ENCODE results near the gene ACAA2. TPM values are rescaled to one million over a fixed set of nuclear protein-coding genes. Genes with fewer than 3 reads are reported as not detected.

ACAA2 gene
- total RNA-seq (2022) = 77.1 and 79.9 TPM in 2 replicates
- percentile 82 among the genes with signal in this experiment for Bru-seq, nascent RNA
- BruChase-seq, experiment 1, labeled RNA remaining after a 6-hour chase = percentile 86 among the genes with signal in this experiment
- percentile 72 among the genes with signal in this experiment for BruChase-seq, experiment 2, labeled RNA remaining after a 2-hour chase
- long read RNA-seq, transcript ACAA2-201 (10 exons, 3,350 nt) = major isoform, 120 of 145 reads
- long read RNA-seq, partial matches to known transcripts = 5 of 145 reads
- long read RNA-seq, other reads (novel, unspliced or antisense) = 16 of 145 reads

- Mint-ChIP-seq H3K4me1 (ENCODE audit: low read depth, unreplicated experiment) (peaks cover 34% of the 10 kb centered on the region), H3K27me3 (ENCODE audit: unreplicated experiment) (no peaks in the 10 kb centered on the region), H3K4me3 (ENCODE audit: low read depth, unreplicated experiment) (peak within 1 kb of the TSS; percentile 74), H3K9me3 (ENCODE audit: low read depth, unreplicated experiment) (peaks cover 2% of the 10 kb centered on the region), H3K36me3 (ENCODE audit: insufficient read depth, unreplicated experiment) (peaks cover 28% of the 10 kb centered on the region), H3K27ac (ENCODE audit: unreplicated experiment) (peak within 1 kb of the TSS; percentile 79)
- intact Hi-C loops (cut with micrococcal nuclease; ENCODE audit: unreplicated experiment) = no loop called here
- DNase-seq = peak; percentile 89
- TF ChIP-seq CTCF (IDR thresholded peaks at IDR 0.05; ENCODE audit: unreplicated experiment) = no peak
- CTCF ChIA-PET = interaction anchor here (0.6 to 2.1 kb wide), 5 partner anchors 38 to 921 kb away, joined by 4 to 10 read pairs (median 4); no protein-coding TSS in a partner anchor
- no TSS peak for BruUV-seq (replicated peaks)
These were observed at the start of gene ACAA2 for GRCh38 chr18:49813319-49814146. TSS of gene ACAA2 (minus strand) at chr18:49813533. CDS start at chr18:49813484, 49 bp downstream.

GRCh38 chr18:49862656-49863385 lies 49.5 kb upstream of the ACAA2 start:
- Mint-ChIP-seq H3K9me3 (ENCODE audit: low read depth, unreplicated experiment) (no peaks in the 10 kb centered on the region), H3K4me3 (ENCODE audit: low read depth, unreplicated experiment) (no peak overlapping the region), H3K27me3 (ENCODE audit: unreplicated experiment) (no peaks in the 10 kb centered on the region), H3K4me1 (ENCODE audit: low read depth, unreplicated experiment) (peaks cover 28% of the 10 kb centered on the region), H3K36me3 (ENCODE audit: insufficient read depth, unreplicated experiment) (peaks cover 12% of the 10 kb centered on the region), H3K27ac (ENCODE audit: unreplicated experiment) (no peak overlapping the region)
- BruUV-seq (replicated peaks) = no TSS peak
- TF ChIP-seq CTCF (IDR thresholded peaks at IDR 0.05; ENCODE audit: unreplicated experiment) = no peak
- intact Hi-C loops (cut with micrococcal nuclease; ENCODE audit: unreplicated experiment) = no loop called here
- no peak for DNase-seq
- CTCF ChIA-PET = no interaction called here

GRCh38 chr18:49861659-49862058 lies 48.3 kb upstream of the ACAA2 start:
- Mint-ChIP-seq H3K9me3 (ENCODE audit: low read depth, unreplicated experiment) (no peaks in the 10 kb centered on the region), H3K27ac (ENCODE audit: unreplicated experiment) (no peak overlapping the region), H3K4me1 (ENCODE audit: low read depth, unreplicated experiment) (peaks cover 32% of the 10 kb centered on the region), H3K36me3 (ENCODE audit: insufficient read depth, unreplicated experiment) (peaks cover 12% of the 10 kb centered on the region), H3K4me3 (ENCODE audit: low read depth, unreplicated experiment) (no peak overlapping the region), H3K27me3 (ENCODE audit: unreplicated experiment) (no peaks in the 10 kb centered on the region)
- no TSS peak for BruUV-seq (replicated peaks)
- intact Hi-C loops (cut with micrococcal nuclease; ENCODE audit: unreplicated experiment) = no loop called here
- TF ChIP-seq CTCF (IDR thresholded peaks at IDR 0.05; ENCODE audit: unreplicated experiment) = peak; percentile 55
- DNase-seq = no peak
- CTCF ChIA-PET = interaction anchor here (0.6 to 1.6 kb wide), 4 partner anchors 35 to 302 kb away, joined by 3 to 4 read pairs (median 4); no protein-coding TSS in a partner anchor

- Mint-ChIP-seq H3K4me1 (ENCODE audit: low read depth, unreplicated experiment) (peaks cover 34% of the 10 kb centered on the region), H3K36me3 (ENCODE audit: insufficient read depth, unreplicated experiment) (peaks cover 12% of the 10 kb centered on the region), H3K27ac (ENCODE audit: unreplicated experiment) (peak overlapping the region; percentile 33), H3K9me3 (ENCODE audit: low read depth, unreplicated experiment) (no peaks in the 10 kb centered on the region), H3K4me3 (ENCODE audit: low read depth, unreplicated experiment) (no peak overlapping the region), H3K27me3 (ENCODE audit: unreplicated experiment) (no peaks in the 10 kb centered on the region)
- intact Hi-C loops (cut with micrococcal nuclease; ENCODE audit: unreplicated experiment) = loop anchor here (2.0 kb wide), 2 partner anchors 71 to 349 kb away; no protein-coding TSS in a partner anchor
- no peak for DNase-seq
- no peak for TF ChIP-seq CTCF (IDR thresholded peaks at IDR 0.05; ENCODE audit: unreplicated experiment)
- CTCF ChIA-PET = interaction anchor here (0.7 to 2.0 kb wide), 5 partner anchors 42 to 349 kb away, joined by 3 to 22 read pairs (median 10); partner anchors contain the start of gene ACAA2
- BruUV-seq (replicated peaks) = no TSS peak
These were observed 46.4 kb upstream of the ACAA2 start for GRCh38 chr18:49859725-49860124.

Measured in Calu3 (cell line).